ENCODE results near the gene TMEM238.

The TMEM238 gene

GRCh38 chr19:55358943-55359908, 24.9 kb downstream of the TMEM238 start:
- DNase-seq (ENCODE audit: low read depth in 3 of 3, low spot score in 1 of 3), result no peak

- DNase-seq (ENCODE audit: low read depth in 3 of 3, low spot score in 1 of 3), result no peak
These were observed 25.6 kb downstream of the TMEM238 start for GRCh38 chr19:55358493-55358892.

DNA sequence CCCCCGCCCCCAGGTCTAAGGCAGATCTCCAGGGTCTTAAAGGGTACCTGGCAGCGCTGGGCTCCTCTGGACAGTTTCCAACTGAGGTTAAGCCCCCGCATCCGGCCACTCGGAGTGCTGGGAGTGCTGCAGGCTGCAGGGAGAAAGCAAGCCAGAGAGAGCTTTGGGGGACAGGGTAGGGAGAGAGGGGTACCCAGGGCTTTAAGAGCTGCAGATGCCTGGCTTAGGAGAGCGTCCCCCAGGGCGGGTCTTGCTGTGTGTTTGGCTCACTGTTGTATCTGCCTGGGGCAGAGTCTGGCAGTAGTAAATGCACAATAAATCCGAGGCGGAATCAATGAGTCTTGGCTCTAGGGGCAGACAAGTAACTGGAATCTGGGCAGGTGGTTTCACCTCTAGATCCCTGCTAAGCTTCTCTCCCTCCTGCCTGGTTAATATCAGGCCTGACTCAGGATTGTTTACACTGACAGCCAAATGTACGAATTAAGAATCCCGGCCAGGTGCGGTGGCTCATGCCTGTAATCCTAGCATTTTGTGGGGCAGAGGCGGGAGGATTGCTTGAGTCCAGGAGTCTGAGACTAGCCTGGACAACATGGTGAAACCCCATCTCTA, 28.8 kb downstream of the TMEM238 start:
- DNase-seq (ENCODE audit: low read depth in 3 of 3, low spot score in 1 of 3), result no peak

DNA sequence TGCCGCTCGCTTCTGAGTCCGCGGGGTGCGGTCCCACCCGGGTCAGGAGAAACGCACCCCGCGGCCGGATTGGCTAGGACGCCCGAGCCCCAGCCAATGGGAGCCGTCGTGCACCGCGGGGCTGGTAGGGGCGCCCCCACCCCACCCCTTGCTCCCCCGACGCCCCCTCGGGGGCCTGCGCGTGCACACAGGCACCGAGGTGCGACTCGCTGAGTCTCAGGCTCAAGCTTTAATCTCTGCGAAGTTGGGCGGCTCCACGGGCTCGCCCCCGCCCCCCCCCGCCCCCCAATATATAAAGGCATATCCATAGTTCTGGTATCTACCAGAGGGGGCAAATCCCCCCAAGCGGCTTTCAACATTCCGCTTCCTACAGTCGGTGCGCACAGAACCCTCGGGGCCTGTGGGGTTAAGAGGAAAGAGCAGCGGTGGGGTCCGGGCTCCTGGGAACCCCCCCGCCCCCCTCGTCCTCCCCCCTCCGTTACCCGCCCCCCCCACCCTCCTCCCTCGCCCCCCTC, 29.3 kb downstream of the TMEM238 start, which contains the start of gene COX6B2:
Gene COX6B2 (minus strand): TSS at position 22 of the 515 bp plus-strand sequence. CDS start 198 bp downstream, outside the sequence.
- no peak for DNase-seq (ENCODE audit: low read depth in 3 of 3, low spot score in 1 of 3)

DNA sequence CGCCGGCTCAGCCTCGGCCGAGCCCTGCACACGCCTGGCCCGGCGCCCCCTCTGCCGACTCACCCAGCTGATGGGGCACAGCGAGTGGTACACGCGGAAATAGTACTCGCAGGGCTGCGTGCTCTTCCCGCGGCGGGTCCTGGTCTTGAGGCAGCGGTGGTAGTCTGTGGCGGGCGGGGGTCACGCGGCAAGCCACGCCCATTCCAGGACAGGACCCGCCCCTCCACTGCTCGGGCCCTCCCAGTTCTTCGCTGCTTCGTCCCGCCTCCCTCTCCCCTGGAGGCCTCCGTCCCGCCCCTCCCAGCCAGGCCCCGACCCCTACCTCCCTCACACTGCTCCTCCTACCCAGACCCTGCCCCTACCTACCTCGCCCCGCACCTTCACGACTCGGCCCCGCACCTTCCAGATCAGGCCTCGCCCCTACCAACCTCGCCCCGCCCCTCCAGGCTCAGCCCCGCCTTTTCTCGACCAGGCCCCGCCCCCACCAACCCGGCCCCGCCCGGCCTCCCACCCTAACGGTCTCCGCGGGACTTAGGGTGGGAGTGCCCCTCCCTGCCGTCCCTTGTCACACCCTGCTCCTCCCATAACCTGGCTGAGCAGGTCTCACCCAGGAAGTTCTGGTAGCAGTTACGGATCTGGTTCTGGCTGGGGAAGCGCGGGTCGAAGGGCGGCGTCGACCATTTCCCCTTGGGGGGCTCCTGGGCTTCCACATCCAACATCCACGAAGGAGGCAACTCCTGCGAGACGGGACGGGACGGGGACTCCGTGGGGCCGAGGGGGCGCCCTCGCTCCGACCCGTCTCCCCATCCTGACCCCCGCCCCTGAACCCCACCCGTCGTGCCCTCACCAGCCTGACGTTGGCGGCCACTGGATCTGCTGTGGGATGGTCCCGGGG, 30.0 kb downstream of the TMEM238 start:
- DNase-seq (ENCODE audit: low read depth in 3 of 3, low spot score in 1 of 3), result peak; percentile 16 to 45 (median 29)

DNA sequence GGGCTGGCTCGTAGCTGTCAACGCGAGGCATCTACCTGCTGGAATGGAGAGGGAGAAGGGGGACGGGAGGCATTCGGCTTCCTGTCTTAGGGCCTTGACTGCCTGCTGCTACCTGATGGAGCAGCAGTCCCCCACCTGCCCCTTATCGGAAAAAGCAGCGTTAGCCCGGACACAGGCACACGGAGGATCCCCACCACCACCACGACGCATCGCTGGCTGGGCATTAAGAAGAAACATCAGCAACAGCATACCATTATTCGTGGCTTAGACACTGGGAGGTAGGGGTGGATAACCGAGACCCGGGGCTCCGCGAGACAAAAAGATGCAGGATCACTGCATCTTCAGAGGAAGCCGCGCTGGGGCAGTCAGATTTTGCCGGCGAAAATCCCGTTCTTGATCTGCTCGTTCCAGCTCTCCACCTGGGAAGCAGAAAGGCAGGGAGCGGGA, 30.7 kb downstream of the TMEM238 start:
- DNase-seq (ENCODE audit: low read depth in 3 of 3, low spot score in 1 of 3), result no peak

DNA sequence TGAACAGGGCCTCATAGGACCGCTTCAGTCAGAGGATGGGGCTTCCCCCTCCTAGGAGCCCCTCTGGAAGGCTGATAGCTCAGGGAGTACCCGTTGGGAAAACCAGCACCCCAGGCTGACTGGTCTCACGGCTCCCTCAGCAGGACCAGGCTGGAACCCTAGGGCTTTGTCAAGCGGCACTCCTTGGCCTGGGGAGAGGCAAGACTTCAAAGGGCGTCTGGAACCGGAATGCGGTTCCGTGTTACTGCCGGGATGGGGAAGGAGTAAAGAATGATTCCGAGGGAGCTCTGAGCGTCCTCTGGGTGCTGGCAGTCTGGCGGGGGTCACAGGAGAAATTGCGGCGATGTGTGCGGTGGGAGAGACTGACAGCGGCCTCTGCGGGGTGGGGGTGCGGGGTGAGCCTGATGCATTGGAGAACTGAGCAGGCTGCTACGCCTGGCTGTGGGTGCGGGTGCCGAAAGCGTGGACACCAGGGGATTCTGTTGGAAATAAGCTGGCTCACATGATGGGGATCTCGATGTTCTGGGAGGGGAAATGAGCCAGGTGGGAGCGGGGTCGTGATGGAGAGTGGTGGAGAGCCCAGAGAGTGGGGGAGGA, 31.4 kb downstream of the TMEM238 start:
- DNase-seq (ENCODE audit: low read depth in 3 of 3, low spot score in 1 of 3), result no peak

DNA sequence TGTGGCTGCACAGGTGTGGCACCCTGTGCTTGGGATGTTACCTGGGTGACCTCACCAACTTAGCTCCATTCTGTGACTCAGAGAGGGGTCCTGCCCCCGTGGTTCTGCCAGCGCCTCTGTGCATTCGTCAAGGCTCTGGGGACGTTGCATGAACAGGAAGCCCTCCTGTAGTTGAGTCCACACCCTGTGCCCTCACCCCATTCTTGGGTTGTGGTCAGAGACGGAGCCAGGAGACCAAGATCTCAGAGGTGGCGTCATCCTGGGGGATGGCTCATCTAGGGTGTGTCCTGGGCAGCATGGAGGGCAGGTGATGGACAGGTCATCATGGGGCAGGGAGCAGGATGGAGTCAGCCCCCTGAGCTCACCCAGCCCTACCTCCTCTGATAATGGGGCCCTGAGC, 32.1 kb downstream of the TMEM238 start:
- DNase-seq (ENCODE audit: low read depth in 3 of 3, low spot score in 1 of 3), result no peak

DNA sequence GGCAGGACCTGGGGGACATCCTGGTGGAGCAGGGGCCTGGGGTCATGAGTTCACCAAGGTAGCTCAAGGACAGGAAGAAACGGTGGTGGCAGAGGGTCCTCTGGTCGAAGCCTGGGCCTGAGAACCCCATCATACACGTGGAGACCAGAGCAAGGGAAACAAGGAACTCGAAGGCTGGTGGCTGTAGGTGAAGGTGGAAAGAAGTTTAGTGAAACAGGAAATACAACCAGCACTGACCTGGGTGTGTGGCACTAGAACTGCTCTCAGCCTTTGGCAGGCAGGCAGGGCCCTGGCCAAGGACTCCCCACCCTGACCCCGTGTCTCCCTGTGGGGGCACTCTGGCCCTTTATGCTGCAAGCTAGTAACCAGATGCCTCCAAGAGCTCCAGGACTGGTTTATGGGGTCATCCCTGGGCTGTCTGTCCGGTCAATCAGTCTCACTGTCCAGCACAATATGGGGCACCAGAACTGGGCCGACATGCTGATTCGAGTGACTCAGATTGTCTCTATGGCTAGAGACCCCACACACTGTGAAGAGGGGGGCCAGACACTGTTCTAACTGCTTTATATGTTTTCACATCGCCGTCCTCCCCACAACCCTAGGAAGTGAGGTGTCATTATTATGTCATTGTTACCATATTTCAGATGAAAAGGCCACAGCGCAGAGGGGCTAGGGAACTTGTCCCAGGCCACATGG, 33.3 kb downstream of the TMEM238 start:
- DNase-seq (ENCODE audit: low read depth in 3 of 3, low spot score in 1 of 3), result no peak

- DNase-seq (ENCODE audit: low read depth in 3 of 3, low spot score in 1 of 3), result no peak
These were observed 35.6 kb downstream of the TMEM238 start for GRCh38 chr19:55348317-55349034.

DNA sequence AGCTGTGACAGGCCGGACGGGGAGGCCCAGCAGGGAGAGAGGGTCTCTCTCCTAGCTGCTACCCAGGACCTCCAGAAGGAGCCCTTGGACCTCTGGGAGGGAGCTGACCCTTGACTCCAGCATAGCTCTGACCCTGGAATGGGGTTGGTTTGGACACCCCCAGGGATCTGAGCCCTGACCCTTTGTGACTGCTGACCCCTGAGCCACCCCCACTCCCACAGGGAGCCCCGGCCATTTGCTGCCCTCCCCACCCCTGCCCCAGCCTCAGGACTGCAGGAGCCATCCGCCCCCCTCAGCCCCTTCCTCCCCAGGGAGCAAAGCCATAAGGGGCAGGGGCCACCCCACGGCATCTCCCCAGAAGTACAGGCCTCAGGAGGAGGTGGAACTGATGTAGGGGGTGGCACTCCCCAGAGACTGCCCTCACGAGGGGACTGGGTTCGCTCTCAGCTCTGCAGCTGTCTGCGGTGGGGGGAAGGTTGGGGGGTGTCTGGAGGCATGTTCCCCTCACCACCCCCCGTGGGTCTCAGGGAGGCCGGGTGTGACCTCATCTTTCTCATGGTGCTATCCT, 36.6 kb downstream of the TMEM238 start:
- DNase-seq (ENCODE audit: low read depth in 3 of 3, low spot score in 1 of 3), result no peak

- DNase-seq (ENCODE audit: low read depth in 3 of 3, low spot score in 1 of 3), result no peak
These were observed 37.2 kb downstream of the TMEM238 start for GRCh38 chr19:55346725-55347441.

- no peak for DNase-seq (ENCODE audit: low read depth in 3 of 3, low spot score in 1 of 3)
These were observed 38.0 kb downstream of the TMEM238 start for GRCh38 chr19:55345818-55346724.

DNA sequence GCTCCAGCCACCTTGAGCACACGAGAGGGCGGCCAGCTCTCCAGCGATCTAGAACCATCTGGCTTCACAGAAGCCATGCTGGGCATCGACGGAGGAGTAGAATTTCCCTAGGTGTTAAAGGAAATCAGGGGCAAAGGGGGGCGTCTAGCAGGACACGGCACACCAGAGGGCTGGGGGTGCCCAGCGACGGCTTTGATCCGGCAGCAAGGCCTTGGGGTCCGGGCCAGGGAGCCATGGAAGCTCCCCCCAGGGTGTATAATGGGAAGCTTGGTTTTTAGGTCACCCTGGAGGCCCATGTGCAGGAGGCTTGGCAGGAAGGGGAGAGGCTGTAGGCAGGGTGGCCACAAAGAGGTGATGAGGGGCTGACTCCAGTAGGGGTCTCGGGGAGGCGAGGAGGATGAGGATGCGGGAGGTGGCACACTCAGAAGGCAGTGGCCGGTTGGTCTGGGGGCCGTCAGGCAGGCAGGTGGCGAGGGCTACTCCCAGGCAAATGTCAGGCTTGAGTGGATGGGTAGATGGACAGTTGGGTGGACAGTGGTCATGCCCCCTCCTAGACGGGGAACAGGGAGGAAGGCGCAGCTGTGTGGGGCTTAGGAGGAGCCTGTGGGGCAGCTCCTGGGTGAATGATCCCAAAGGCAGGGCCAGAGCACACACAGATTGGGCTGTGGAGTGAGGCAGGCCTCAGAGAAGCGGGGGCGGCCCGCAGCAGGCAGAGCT, 38.8 kb downstream of the TMEM238 start:
- no peak for DNase-seq (ENCODE audit: low read depth in 3 of 3, low spot score in 1 of 3)

GRCh38 chr19:55344444-55344843, 39.6 kb downstream of the TMEM238 start:
- DNase-seq (ENCODE audit: low read depth in 3 of 3, low spot score in 1 of 3), result no peak
